ENCODE measurements around the gene RAB34.

- TF ChIP-seq, protein P1, sequence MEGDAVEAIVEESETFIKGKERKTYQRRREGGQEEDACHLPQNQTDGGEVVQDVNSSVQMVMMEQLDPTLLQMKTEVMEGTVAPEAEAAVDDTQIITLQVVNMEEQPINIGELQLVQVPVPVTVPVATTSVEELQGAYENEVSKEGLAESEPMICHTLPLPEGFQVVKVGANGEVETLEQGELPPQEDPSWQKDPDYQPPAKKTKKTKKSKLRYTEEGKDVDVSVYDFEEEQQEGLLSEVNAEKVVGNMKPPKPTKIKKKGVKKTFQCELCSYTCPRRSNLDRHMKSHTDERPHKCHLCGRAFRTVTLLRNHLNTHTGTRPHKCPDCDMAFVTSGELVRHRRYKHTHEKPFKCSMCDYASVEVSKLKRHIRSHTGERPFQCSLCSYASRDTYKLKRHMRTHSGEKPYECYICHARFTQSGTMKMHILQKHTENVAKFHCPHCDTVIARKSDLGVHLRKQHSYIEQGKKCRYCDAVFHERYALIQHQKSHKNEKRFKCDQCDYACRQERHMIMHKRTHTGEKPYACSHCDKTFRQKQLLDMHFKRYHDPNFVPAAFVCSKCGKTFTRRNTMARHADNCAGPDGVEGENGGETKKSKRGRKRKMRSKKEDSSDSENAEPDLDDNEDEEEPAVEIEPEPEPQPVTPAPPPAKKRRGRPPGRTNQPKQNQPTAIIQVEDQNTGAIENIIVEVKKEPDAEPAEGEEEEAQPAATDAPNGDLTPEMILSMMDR (conservative IDR thresholded peaks at IDR 0.05; ENCODE audit: low read length), result no peak
- TF ChIP-seq EZH2phosphoT487 (IDR thresholded peaks at IDR 0.05; ENCODE audit: borderline replicate concordance), result no peak
Measured at GRCh38 chr17:28707339-28707720, 10.3 kb downstream of the RAB34 start.
